Left lung (tissue), 10 donors: ENCODE results near the gene ST6GALNAC3. TPM values are rescaled to one million over a fixed set of nuclear protein-coding genes. Genes with fewer than 3 reads are reported as not detected.

Source experiments
- ATAC-seq: fragments of 200-7000 bp; cut with Tn5 transposase; one replicate; pipeline ENCODE4 v1.9.1; 2020; ENCODE audit warnings: moderate library complexity
- DNase-seq, 4 donors: peaks; one replicate each; pipeline ENCODE4 v3.0.0-alpha.2; 2013 to 2020
- H3K27ac ChIP-seq, 2 donors: fragments of 200-600 bp; sonication (generic) in 1 of 2; one replicate each; pipeline versions ENCODE4 v1.5.0 to v1.8.0; 2020 to 2021
- H3K27me3 ChIP-seq, 2 donors: fragments of 200-600 bp; sonication (generic) in 1 of 2; one replicate each; pipeline versions ENCODE4 v1.5.0 to v1.8.0; 2020 to 2021
- H3K36me3 ChIP-seq, 2 donors: fragments of 200-600 bp; sonication (generic) in 1 of 2; one replicate each; pipeline versions ENCODE4 v1.5.0 to v1.8.0; 2020 to 2021
- H3K4me1 ChIP-seq, 2 donors: fragments of 200-600 bp; one replicate each; pipeline ENCODE4 v1.8.0; 2021
- H3K4me3 ChIP-seq, 2 donors: fragments of 200-600 bp; sonication (generic) in 1 of 2; one replicate each; pipeline versions ENCODE4 v1.5.0 to v1.8.0; 2020 to 2021; ENCODE audit warnings: mild to moderate bottlenecking in 1 of 2
- H3K9me3 ChIP-seq, 2 donors: fragments of 200-600 bp; sonication (generic) in 1 of 2; one replicate each; pipeline versions ENCODE4 v1.5.0 to v1.8.0; 2020 to 2021
- intact Hi-C, 2 donors: fragments of 100-400 bp; cut with DNase I; formaldehyde crosslinking; loops; one replicate each; pipeline versions ENCODE4 v1.11.2 to v1.14.2; 2022
- polyA plus RNA-seq, 6 donors: library from polyadenylated mRNA; unstranded; fragments of 120-200 nt; gene quantifications; one replicate each; pipeline ENCODE4 v1.2.1, GENCODE V29; 2013; ENCODE audit not compliant: insufficient read length in 6 of 6
- total RNA-seq, 2 donors: library from RNA; stranded (reverse); fragmentation: NEBNext Ultra II Directional; extraction: Animal tissue kit (Norgen Biotek cat#: 25700); gene quantifications; one replicate each; pipeline ENCODE4 v1.2.1, GENCODE V29; 2021
- TF ChIP-seq, protein P1 (sequence below), 2 donors: fragments of 200-600 bp; sonication (generic) in 1 of 2; IDR thresholded peaks; one replicate each; pipeline versions ENCODE4 v1.5.0 to v1.8.0; 2021; ENCODE audit warnings: antibody characterized with exemption in 2 of 2
- donor health status: DM: no; HTN: yes; CAD: no.
- donor health status: DM: no; HTN: no; CAD: no.

ST6GALNAC3 gene
- total and polyA plus RNA-seq, 8 donors, result 3.4 to 37.7 (median 30.1) TPM

DNA sequence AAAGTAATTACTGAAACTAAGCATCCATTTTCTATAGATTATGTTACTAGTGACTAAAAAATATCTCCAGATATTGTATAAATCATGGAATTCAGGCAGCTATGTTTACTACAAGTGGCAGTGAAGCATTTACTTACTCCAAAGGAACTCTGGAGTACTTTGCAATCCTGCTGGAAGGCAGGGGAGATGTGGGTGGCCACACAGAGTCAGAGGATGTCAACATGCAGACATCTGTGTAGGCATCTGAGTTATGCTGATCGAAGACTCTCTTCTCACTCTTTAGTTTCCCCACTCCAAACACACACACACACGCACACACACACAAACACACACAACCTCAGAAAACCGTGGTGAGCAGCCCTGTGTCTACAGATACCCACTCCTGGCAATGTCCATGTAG lies 112.9 kb downstream of the ST6GALNAC3 start:
- Histone ChIP-seq H3K27ac (no peak overlapping the region), H3K4me1 (no peaks in the 10 kb centered on the region), H3K9me3 (no peaks in the 10 kb centered on the region), H3K4me3 (no peak overlapping the region), H3K36me3 (no peaks in the 10 kb centered on the region), H3K27me3 (no peaks in the 10 kb centered on the region)
- TF ChIP-seq, protein P1, sequence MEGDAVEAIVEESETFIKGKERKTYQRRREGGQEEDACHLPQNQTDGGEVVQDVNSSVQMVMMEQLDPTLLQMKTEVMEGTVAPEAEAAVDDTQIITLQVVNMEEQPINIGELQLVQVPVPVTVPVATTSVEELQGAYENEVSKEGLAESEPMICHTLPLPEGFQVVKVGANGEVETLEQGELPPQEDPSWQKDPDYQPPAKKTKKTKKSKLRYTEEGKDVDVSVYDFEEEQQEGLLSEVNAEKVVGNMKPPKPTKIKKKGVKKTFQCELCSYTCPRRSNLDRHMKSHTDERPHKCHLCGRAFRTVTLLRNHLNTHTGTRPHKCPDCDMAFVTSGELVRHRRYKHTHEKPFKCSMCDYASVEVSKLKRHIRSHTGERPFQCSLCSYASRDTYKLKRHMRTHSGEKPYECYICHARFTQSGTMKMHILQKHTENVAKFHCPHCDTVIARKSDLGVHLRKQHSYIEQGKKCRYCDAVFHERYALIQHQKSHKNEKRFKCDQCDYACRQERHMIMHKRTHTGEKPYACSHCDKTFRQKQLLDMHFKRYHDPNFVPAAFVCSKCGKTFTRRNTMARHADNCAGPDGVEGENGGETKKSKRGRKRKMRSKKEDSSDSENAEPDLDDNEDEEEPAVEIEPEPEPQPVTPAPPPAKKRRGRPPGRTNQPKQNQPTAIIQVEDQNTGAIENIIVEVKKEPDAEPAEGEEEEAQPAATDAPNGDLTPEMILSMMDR (IDR thresholded peaks at IDR 0.05), result no peak
- ATAC-seq (no peak), DNase-seq (no peak)
- intact Hi-C loops, result no loop called here

- DNase-seq (no peak), ATAC-seq (no peak)
- H3K9me3 ChIP-seq, result no peaks in the 10 kb centered on the region
- H3K36me3 ChIP-seq, result no peaks in the 10 kb centered on the region
- no peak overlapping the region for H3K27ac ChIP-seq
- no peaks in the 10 kb centered on the region for H3K27me3 ChIP-seq
- intact Hi-C loops, result no loop called here
- H3K4me1 ChIP-seq, result no peaks in the 10 kb centered on the region
- TF ChIP-seq, protein P1 (IDR thresholded peaks at IDR 0.05), result no peak
- no peak overlapping the region for H3K4me3 ChIP-seq
These were observed 114.8 kb downstream of the ST6GALNAC3 start for GRCh38 chr1:76189310-76189709.

DNA sequence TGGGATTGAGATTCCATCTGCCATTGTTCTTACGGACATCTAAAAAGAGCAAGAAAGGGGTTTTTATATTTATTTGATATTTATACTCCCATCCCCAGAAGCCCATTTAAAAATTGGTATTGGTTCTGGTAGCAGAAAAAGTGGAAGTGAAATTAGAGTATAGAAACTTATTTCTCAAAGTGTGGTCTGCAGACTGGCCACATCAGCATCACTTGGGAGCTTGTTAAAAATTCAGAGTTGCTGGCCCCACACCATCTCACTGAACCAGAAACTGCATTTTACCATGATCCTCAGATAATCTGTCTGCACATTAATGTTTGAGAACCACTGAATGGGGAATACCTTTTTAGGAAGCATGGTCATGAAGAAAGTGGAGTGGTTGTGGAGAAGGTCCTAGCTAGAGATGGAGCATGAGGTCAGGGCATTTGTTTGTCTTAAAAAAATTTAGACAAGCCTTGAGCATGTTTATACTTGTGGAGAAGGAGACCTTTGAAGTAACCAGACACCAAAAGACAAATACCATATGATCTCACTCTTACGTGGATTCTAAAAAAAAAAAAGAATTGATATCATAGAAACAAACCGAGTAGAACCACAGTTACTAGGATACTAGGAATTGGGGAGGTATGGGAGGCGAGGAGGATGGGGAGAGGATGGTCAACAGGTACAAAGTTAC lies 116.3 kb downstream of the ST6GALNAC3 start:
- intact Hi-C loops, result no loop called here
- ATAC-seq, result no peak

DNA sequence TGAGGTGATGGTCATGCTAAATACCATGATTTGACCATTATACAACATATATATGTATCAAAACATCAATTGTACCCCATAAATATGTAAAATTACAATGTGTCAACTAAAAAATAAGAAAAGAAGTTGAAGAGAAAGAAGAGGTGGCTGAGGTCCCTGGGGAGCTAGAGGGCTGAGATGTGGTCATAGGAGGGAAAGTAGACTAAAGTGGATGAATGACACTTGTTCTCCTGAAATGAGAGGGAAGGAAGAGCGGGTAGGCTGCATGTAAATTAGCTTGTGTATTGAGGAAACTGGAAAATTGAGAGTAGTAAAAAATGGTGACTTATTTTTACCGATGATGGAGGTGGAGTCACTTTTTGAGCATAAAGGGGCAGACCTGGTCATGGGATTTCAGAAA lies 117.0 kb downstream of the ST6GALNAC3 start:
- H3K4me3 ChIP-seq, result no peak overlapping the region
- no peaks in the 10 kb centered on the region for H3K36me3 ChIP-seq
- no peaks in the 10 kb centered on the region for H3K9me3 ChIP-seq
- DNase-seq (no peak), ATAC-seq (no peak)
- H3K27me3 ChIP-seq, result no peaks in the 10 kb centered on the region
- TF ChIP-seq, protein P1 (IDR thresholded peaks at IDR 0.05), result no peak
- no peak overlapping the region for H3K27ac ChIP-seq
- H3K4me1 ChIP-seq, result no peaks in the 10 kb centered on the region
- intact Hi-C loops, result no loop called here

More for the DNA sequence above, 116.3 kb downstream of the ST6GALNAC3 start:
- H3K9me3 ChIP-seq, result no peaks in the 10 kb centered on the region
- TF ChIP-seq, protein P1 (IDR thresholded peaks at IDR 0.05), result no peak
- no peak overlapping the region for H3K27ac ChIP-seq
- no peak overlapping the region for H3K4me3 ChIP-seq
- H3K4me1 ChIP-seq, result no peaks in the 10 kb centered on the region
- H3K36me3 ChIP-seq, result no peaks in the 10 kb centered on the region
- H3K27me3 ChIP-seq, result no peaks in the 10 kb centered on the region
- no peak for DNase-seq

GRCh38 chr1:76198452-76198851 lies 123.9 kb downstream of the ST6GALNAC3 start:
- DNase-seq, result no peak
- no peaks in the 10 kb centered on the region for H3K4me1 ChIP-seq

More at GRCh38 chr1:76198452-76198851, 123.9 kb downstream of the ST6GALNAC3 start:
- Histone ChIP-seq H3K4me3 (no peak overlapping the region), H3K27me3 (no peaks in the 10 kb centered on the region), H3K9me3 (no peaks in the 10 kb centered on the region), H3K36me3 (no peaks in the 10 kb centered on the region), H3K27ac (no peak overlapping the region)
- no peak for ATAC-seq
- intact Hi-C loops, result no loop called here
- TF ChIP-seq, protein P1 (IDR thresholded peaks at IDR 0.05), result no peak
